HCT116 (cell line): ENCODE measurements around the gene ETV7. TPM values are rescaled to one million over a fixed set of nuclear protein-coding genes. Genes with fewer than 3 reads are reported as not detected.

Experiments
- ATAC-seq: fragments of 200-7000 bp; cut with Tn5 transposase; 2 replicates; pipeline ENCODE4 v1.9.1; 2020; ENCODE audit warnings: mild to moderate bottlenecking, moderate library complexity
- BruUV-seq: library from RNA; stranded (reverse); fragments of 400-500 nt; replicated peaks from 2 replicates; lab custom pipeline; 2021; lab: Mats Ljungman, UMichigan
- CTCF ChIA-PET: fragments of 300-600 bp; sonication (Branson Sonifier 250); formaldehyde crosslinking; loops from one replicate; lab custom pipeline; 2021; ENCODE audit warnings: antibody characterized with exemption; lab: Charles Lee
- POLR2A ChIA-PET: fragments of 300-600, 350-600 bp; sonication (Branson Sonifier 250); formaldehyde crosslinking; loops from one replicate; lab custom pipeline; 2021; ENCODE audit warnings: antibody characterized with exemption; lab: Charles Lee
- RAD21 ChIA-PET, 2 experiments: fragments of 300-600 bp; sonication (Branson Sonifier 250); formaldehyde crosslinking; loops; one replicate each; lab custom pipeline; 2023; ENCODE audit warnings: low total read pairs in 2 of 2; ENCODE audit not compliant: uncharacterized antibody in 2 of 2, unreplicated experiment in 2 of 2, low non-redundant PET in 1 of 2; lab: Charles Lee
- DNase-seq: peaks from one replicate; pipeline ENCODE4 v3.0.0-alpha.2; 2010; ENCODE audit warnings: low read depth, low spot score
- H2AFZ ChIP-seq: fragments of 200-600 bp; shearing (Covaris generic), sonication (generic); 2 replicates; pipeline ENCODE4 v1.6.1; 2017; ENCODE audit warnings: low read depth, mixed run types, mixed read lengths, antibody characterized with exemption, low read length; ENCODE audit not compliant: poor library complexity, severe bottlenecking
- H3K27ac ChIP-seq: 2 replicates; pipeline ENCODE4 v1.5.1; 2012; ENCODE audit warnings: low read depth, low read length
- H3K27me3 ChIP-seq: fragments of 200-600 bp; sonication (generic); 2 replicates; pipeline ENCODE4 v1.6.1; 2016; ENCODE audit warnings: mixed run types, low read length, mixed read lengths; ENCODE audit not compliant: insufficient read depth
- H3K36me3 ChIP-seq, 2 experiments: fragments of 200-500 bp in 1 of 2; fragments of 200-600 bp in 1 of 2; sonication (Bioruptor generic) in 1 of 2; sonication (generic) in 1 of 2; 2 replicates each; pipeline versions ENCODE4 v1.5.1 to v1.6.1; 2014 to 2016; ENCODE audit warnings: low read length in 2 of 2, inconsistent platforms in 1 of 2, mixed read lengths in 1 of 2, mixed run types in 1 of 2; ENCODE audit not compliant: insufficient read depth in 2 of 2, control insufficient read depth in 1 of 2
- H3K4me1 ChIP-seq, 2 experiments: fragments of 200-600 bp in 1 of 2; sonication (generic) in 1 of 2; 2 replicates each; pipeline versions ENCODE4 v1.5.1 to v1.6.1; 2012 to 2017; ENCODE audit warnings: low read length in 2 of 2, inconsistent platforms in 1 of 2, mild to moderate bottlenecking in 1 of 2, mixed read lengths in 1 of 2, mixed run types in 1 of 2, moderate library complexity in 1 of 2; ENCODE audit not compliant: insufficient read depth in 2 of 2, control insufficient read depth in 1 of 2
- H3K4me2 ChIP-seq: fragments of 200-600 bp; sonication (generic); 2 replicates; pipeline ENCODE4 v1.6.1; 2017; ENCODE audit warnings: mixed run types, low read length, mixed read lengths
- H3K4me3 ChIP-seq, 2 experiments: fragments of 200-600 bp in 1 of 2; sonication (generic) in 1 of 2; replicated peaks in 1 of 2; 2 replicates each; pipeline ENCODE4 v1.5.1; 2011 to 2016; ENCODE audit warnings: low read length in 2 of 2, control low read depth in 1 of 2, low read depth in 1 of 2, mild to moderate bottlenecking in 1 of 2, mixed read lengths in 1 of 2, mixed run types in 1 of 2
- H3K79me2 ChIP-seq: fragments of 200-600 bp; sonication (generic); 2 replicates; pipeline ENCODE4 v1.6.1; 2017; ENCODE audit warnings: mild to moderate bottlenecking, mixed run types, low read length, moderate library complexity, mixed read lengths; ENCODE audit not compliant: insufficient read depth
- H3K9ac ChIP-seq: fragments of 200-600 bp; sonication (generic); 2 replicates; pipeline ENCODE4 v1.6.1; 2016; ENCODE audit warnings: low read length, mixed read lengths
- H3K9me2 ChIP-seq: fragments of 200-600 bp; sonication (generic), shearing (Covaris generic); 2 replicates; pipeline ENCODE4 v1.6.1; 2017; ENCODE audit warnings: mixed run types, mild to moderate bottlenecking, moderate library complexity; ENCODE audit not compliant: insufficient read depth
- H3K9me3 ChIP-seq, 2 experiments: fragments of 200-500 bp in 1 of 2; fragments of 200-600 bp in 1 of 2; sonication (Bioruptor generic) in 1 of 2; sonication (generic) in 1 of 2; 2 replicates each; pipeline ENCODE4 v1.6.1; 2014 to 2017; ENCODE audit warnings: low read length in 2 of 2, mixed read lengths in 2 of 2, inconsistent platforms in 1 of 2, low read depth in 1 of 2, mild to moderate bottlenecking in 1 of 2, mixed run types in 1 of 2, moderate library complexity in 1 of 2; ENCODE audit not compliant: control insufficient read depth in 1 of 2, insufficient read depth in 1 of 2
- H4K20me1 ChIP-seq: fragments of 200-600 bp; sonication (generic), shearing (Covaris generic); 2 replicates; pipeline ENCODE4 v1.6.1; 2017; ENCODE audit warnings: mixed run types, mild to moderate bottlenecking, moderate library complexity; ENCODE audit not compliant: insufficient read depth
- ATF3 ChIP-seq: IDR thresholded peaks from 2 replicates; pipeline ENCODE4 v1.6.1; 2012
- CBX3 ChIP-seq: IDR thresholded peaks from 2 replicates; pipeline ENCODE4 v1.6.1; 2012; ENCODE audit warnings: low read depth
- CEBPB ChIP-seq: IDR thresholded peaks from 2 replicates; pipeline ENCODE4 v1.6.1; 2012; ENCODE audit warnings: low read depth
- CTCF ChIP-seq, 3 experiments: fragments of 200-600 bp in 1 of 3; sonication (generic) in 1 of 3; IDR thresholded peaks in 2 of 3; conservative IDR thresholded peaks in 1 of 3; 2 replicates each; pipeline ENCODE4 v1.5.1; 2012 to 2017; ENCODE audit warnings: low read depth in 2 of 3, low read length in 2 of 3, antibody characterized with exemption in 1 of 3, borderline replicate concordance in 1 of 3, control low read depth in 1 of 3, mild to moderate bottlenecking in 1 of 3, mixed read lengths in 1 of 3, mixed run types in 1 of 3, moderate library complexity in 1 of 3; ENCODE audit not compliant: insufficient read depth in 1 of 3
- EGR1 ChIP-seq: IDR thresholded peaks from 2 replicates; pipeline ENCODE4 v1.6.1; 2012; ENCODE audit warnings: low read depth
- ELF1 ChIP-seq: IDR thresholded peaks from 2 replicates; pipeline ENCODE4 v1.6.1; 2012; ENCODE audit warnings: low read depth, borderline replicate concordance
- EZH2 ChIP-seq: fragments of 200-600 bp; sonication (generic); IDR thresholded peaks from 2 replicates; pipeline ENCODE4 v1.6.1; 2017; ENCODE audit warnings: antibody characterized with exemption, mixed run types
- EZH2phosphoT487 ChIP-seq: fragments of 200-600 bp; IDR thresholded peaks from 2 replicates; pipeline ENCODE4 v1.6.1; 2018; ENCODE audit warnings: antibody characterized with exemption, borderline replicate concordance
- JUND ChIP-seq: IDR thresholded peaks from 2 replicates; pipeline ENCODE4 v1.6.1; 2012
- MAX ChIP-seq: IDR thresholded peaks from 2 replicates; pipeline ENCODE4 v1.6.1; 2012
- POLR2AphosphoS5 ChIP-seq: IDR thresholded peaks from 2 replicates; pipeline ENCODE4 v1.6.1; 2011; ENCODE audit warnings: mild to moderate bottlenecking, low read depth, low read length, moderate library complexity
- RAD21 ChIP-seq: IDR thresholded peaks from 2 replicates; pipeline ENCODE4 v1.6.1; 2012; ENCODE audit warnings: low read depth, mild to moderate bottlenecking
- REST ChIP-seq: IDR thresholded peaks from 2 replicates; pipeline ENCODE4 v1.6.1; 2012; ENCODE audit warnings: low read depth
- SRF ChIP-seq: IDR thresholded peaks from 2 replicates; pipeline ENCODE4 v1.6.1; 2012; ENCODE audit warnings: low read depth
- TCF7L2 ChIP-seq: IDR thresholded peaks from 2 replicates; pipeline ENCODE4 v1.7.0; 2011; ENCODE audit warnings: borderline replicate concordance, inconsistent platforms; ENCODE audit not compliant: insufficient read depth, insufficient read length; ENCODE audit errors: extremely low read depth
- YY1 ChIP-seq: IDR thresholded peaks from 2 replicates; pipeline ENCODE4 v1.6.1; 2011; ENCODE audit warnings: low read length, low read depth, moderate library complexity, mild to moderate bottlenecking; ENCODE audit not compliant: insufficient replicate concordance; ENCODE audit errors: extremely low read depth
- ZNF274 ChIP-seq: fragments of 200-500 bp; sonication (Bioruptor generic); IDR thresholded peaks from 2 replicates; pipeline ENCODE4 v1.6.1; 2014; ENCODE audit warnings: mild to moderate bottlenecking, low read depth, low read length, inconsistent platforms
- intact Hi-C: fragments of 100-400 bp; cut with micrococcal nuclease; formaldehyde crosslinking; loops from 2 replicates; pipeline ENCODE4 v1.10.0; 2022
- total RNA-seq: library from RNA; stranded (reverse); gene quantifications from one replicate; pipeline ENCODE4 v1.2.1, GENCODE V29; 2021; ENCODE audit not compliant: unreplicated experiment

Gene ETV7
- total RNA-seq, 1 experiment from 2014 or later, result 1.0 TPM

GRCh38 chr6:36320475-36320874 is 67.0 kb downstream of the ETV7 start:
- peaks cover 13 to 15% of the 10 kb centered on the region in 2 experiments; a peak in 3 of 4 replicates for H3K4me1 ChIP-seq
- H3K9me3 ChIP-seq, result no peaks in the 10 kb centered on the region
- peak overlapping the region; percentile 93 for H2AFZ ChIP-seq
- H3K79me2 ChIP-seq, result no peaks in the 10 kb centered on the region
- CTCF ChIA-PET, result no interaction called here
- no peaks in the 10 kb centered on the region for H3K9me2 ChIP-seq
- H3K4me2 ChIP-seq, result peak overlapping the region; percentile 64
- H3K36me3 ChIP-seq, result no peaks in the 10 kb centered on the region
- H3K4me3 ChIP-seq, result peak overlapping the region in 1 of 2 experiments; percentile 16; a peak in 1 of 4 replicates
- H3K27ac ChIP-seq, result no peak overlapping the region
- peak; percentile 82 for ATAC-seq
- no peak for TF ChIP-seq SRF
- TF ChIP-seq MAX, result peak; percentile 45; the same call in 1 of the 2 replicates
- TF ChIP-seq ZNF274, result no peak
- no peak for TF ChIP-seq EZH2
- no peak for TF ChIP-seq POLR2AphosphoS5
- TF ChIP-seq CEBPB, result no peak
- no peak for TF ChIP-seq JUND
- TF ChIP-seq ELF1, result no peak
- TF ChIP-seq CTCF (IDR thresholded peaks at IDR 0.05 in 2 of 3, conservative IDR thresholded peaks at IDR 0.05 in 1 of 3; ENCODE audit: borderline replicate concordance in 1 of 3, insufficient read depth in 1 of 3, low read depth in 2 of 3, low read length in 2 of 3), result peak; percentile 11 to 34 (median 23); a peak in 2 of 6 replicates
- no peak for TF ChIP-seq EZH2phosphoT487
- TF ChIP-seq EGR1, result peak; percentile 55; the same call in 1 of the 2 replicates
- no peak for TF ChIP-seq REST
- TF ChIP-seq YY1, result peak; percentile 5
- no peak for TF ChIP-seq CBX3
- no peak for TF ChIP-seq ATF3
- no peak; the same call in none of the 2 replicates for TF ChIP-seq RAD21
- TF ChIP-seq TCF7L2, result no peak
- no peaks in the 10 kb centered on the region for H3K27me3 ChIP-seq
- RAD21 ChIA-PET, result no interaction called here
- intact Hi-C loops, result no loop called here
- no peak overlapping the region for H3K9ac ChIP-seq
- POLR2A ChIA-PET, result no interaction called here
- DNase-seq, result no peak
- BruUV-seq, result no TSS peak
- no peaks in the 10 kb centered on the region for H4K20me1 ChIP-seq
